Mucosa of stomach (tissue), 1 donor: Measurements from ENCODE around the gene FTO.

Source experiments
- H3K27me3 ChIP-seq: one replicate; pipeline ENCODE4 v1.7.0; 2013; ENCODE audit warnings: mild to moderate bottlenecking, low read length; ENCODE audit not compliant: control insufficient read depth, insufficient read depth
- H3K36me3 ChIP-seq: one replicate; pipeline ENCODE4 v1.7.0; 2013; ENCODE audit warnings: low read length; ENCODE audit not compliant: control insufficient read depth, insufficient read depth
- H3K4me1 ChIP-seq: one replicate; pipeline ENCODE4 v1.7.0; 2013; ENCODE audit warnings: mild to moderate bottlenecking, low read length; ENCODE audit not compliant: control insufficient read depth, insufficient read depth
- H3K4me3 ChIP-seq: one replicate; pipeline ENCODE4 v1.7.0; 2013; ENCODE audit warnings: low read length
- H3K9ac ChIP-seq: one replicate; pipeline ENCODE4 v1.7.0; 2013; ENCODE audit warnings: mild to moderate bottlenecking, low read length, moderate library complexity
- H3K9me3 ChIP-seq: one replicate; pipeline ENCODE4 v1.7.0; 2013; ENCODE audit warnings: mild to moderate bottlenecking, low read length, moderate library complexity; ENCODE audit not compliant: control insufficient read depth
- donor health status: Pancreatic carcinoma.

Gene FTO

GRCh38 chr16:53803998-53804397 is 100.0 kb downstream of the FTO start:
- Histone ChIP-seq H3K4me3 (no peak overlapping the region), H3K27me3 (no peaks in the 10 kb centered on the region), H3K4me1 (peaks cover 8% of the 10 kb centered on the region), H3K9ac (no peak overlapping the region), H3K9me3 (no peaks in the 10 kb centered on the region), H3K36me3 (no peaks in the 10 kb centered on the region)

GRCh38 chr16:53804467-53804866 is 100.5 kb downstream of the FTO start:
- Histone ChIP-seq H3K9me3 (no peaks in the 10 kb centered on the region), H3K4me3 (no peak overlapping the region), H3K4me1 (peaks cover 8% of the 10 kb centered on the region), H3K9ac (no peak overlapping the region), H3K36me3 (no peaks in the 10 kb centered on the region), H3K27me3 (no peaks in the 10 kb centered on the region)

GRCh38 chr16:53805113-53805512 is 101.2 kb downstream of the FTO start:
- no peak overlapping the region for H3K9ac ChIP-seq
- H3K36me3 ChIP-seq, result no peaks in the 10 kb centered on the region
- H3K4me3 ChIP-seq, result no peak overlapping the region
- H3K4me1 ChIP-seq, result peaks cover 8% of the 10 kb centered on the region
- no peaks in the 10 kb centered on the region for H3K27me3 ChIP-seq
- H3K9me3 ChIP-seq, result no peaks in the 10 kb centered on the region

GRCh38 chr16:53805752-53806151 is 101.8 kb downstream of the FTO start:
- H3K9ac ChIP-seq, result no peak overlapping the region
- H3K36me3 ChIP-seq, result no peaks in the 10 kb centered on the region
- no peak overlapping the region for H3K4me3 ChIP-seq
- no peaks in the 10 kb centered on the region for H3K27me3 ChIP-seq
- H3K9me3 ChIP-seq, result no peaks in the 10 kb centered on the region
- H3K4me1 ChIP-seq, result peaks cover 8% of the 10 kb centered on the region

- no peaks in the 10 kb centered on the region for H3K36me3 ChIP-seq
- H3K27me3 ChIP-seq, result no peaks in the 10 kb centered on the region
- H3K9ac ChIP-seq, result no peak overlapping the region
- no peak overlapping the region for H3K4me3 ChIP-seq
- H3K4me1 ChIP-seq, result peaks cover 8% of the 10 kb centered on the region
- H3K9me3 ChIP-seq, result no peaks in the 10 kb centered on the region
Measured at GRCh38 chr16:53809088-53809932, 105.4 kb downstream of the FTO start.

- Histone ChIP-seq H3K9ac (no peak overlapping the region), H3K27me3 (no peaks in the 10 kb centered on the region), H3K9me3 (no peaks in the 10 kb centered on the region), H3K4me3 (no peak overlapping the region), H3K36me3 (no peaks in the 10 kb centered on the region), H3K4me1 (no peaks in the 10 kb centered on the region)
Measured at GRCh38 chr16:53812914-53813313, 109.0 kb downstream of the FTO start.

- Histone ChIP-seq H3K4me1 (no peaks in the 10 kb centered on the region), H3K9me3 (no peaks in the 10 kb centered on the region), H3K9ac (no peak overlapping the region), H3K36me3 (no peaks in the 10 kb centered on the region), H3K4me3 (no peak overlapping the region), H3K27me3 (no peaks in the 10 kb centered on the region)
Measured at GRCh38 chr16:53814801-53815200, 110.8 kb downstream of the FTO start.

DNA sequence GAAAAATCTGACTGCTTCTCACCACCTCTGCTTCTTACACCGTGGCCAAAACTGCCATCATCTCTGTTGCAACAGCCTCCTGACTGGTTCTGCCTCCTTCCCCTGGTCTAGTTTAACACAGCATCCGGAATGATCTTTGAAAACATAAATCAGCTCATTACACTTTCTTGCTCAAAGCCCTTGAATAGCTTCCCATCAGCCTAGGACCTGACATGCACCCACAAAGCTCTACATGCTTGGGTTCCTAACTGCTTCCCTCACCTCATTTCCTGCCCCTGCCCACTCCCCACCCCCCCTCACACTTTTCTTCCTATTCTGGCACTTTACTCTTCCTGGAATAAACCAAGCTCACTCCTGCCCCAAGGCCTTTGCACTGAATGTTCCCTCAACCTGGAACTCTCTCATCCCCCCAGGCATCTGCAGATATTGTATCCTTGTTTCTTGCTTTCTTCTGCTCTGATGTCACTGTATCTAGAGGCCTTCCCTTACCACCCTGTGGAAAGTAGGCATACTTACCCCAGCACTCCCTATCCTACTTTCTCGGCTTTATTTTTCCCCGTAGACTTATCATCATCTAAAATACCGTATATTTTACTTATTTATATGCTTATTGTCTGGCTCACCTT is 112.4 kb downstream of the FTO start:
- H3K9ac ChIP-seq, result no peak overlapping the region
- no peak overlapping the region for H3K4me3 ChIP-seq
- H3K36me3 ChIP-seq, result no peaks in the 10 kb centered on the region
- H3K9me3 ChIP-seq, result no peaks in the 10 kb centered on the region
- H3K4me1 ChIP-seq, result no peaks in the 10 kb centered on the region
- no peaks in the 10 kb centered on the region for H3K27me3 ChIP-seq

GRCh38 chr16:53817117-53817755 is 113.3 kb downstream of the FTO start:
- H3K4me3 ChIP-seq, result no peak overlapping the region
- no peak overlapping the region for H3K9ac ChIP-seq
- no peaks in the 10 kb centered on the region for H3K27me3 ChIP-seq
- H3K9me3 ChIP-seq, result no peaks in the 10 kb centered on the region
- H3K36me3 ChIP-seq, result no peaks in the 10 kb centered on the region
- H3K4me1 ChIP-seq, result no peaks in the 10 kb centered on the region

DNA sequence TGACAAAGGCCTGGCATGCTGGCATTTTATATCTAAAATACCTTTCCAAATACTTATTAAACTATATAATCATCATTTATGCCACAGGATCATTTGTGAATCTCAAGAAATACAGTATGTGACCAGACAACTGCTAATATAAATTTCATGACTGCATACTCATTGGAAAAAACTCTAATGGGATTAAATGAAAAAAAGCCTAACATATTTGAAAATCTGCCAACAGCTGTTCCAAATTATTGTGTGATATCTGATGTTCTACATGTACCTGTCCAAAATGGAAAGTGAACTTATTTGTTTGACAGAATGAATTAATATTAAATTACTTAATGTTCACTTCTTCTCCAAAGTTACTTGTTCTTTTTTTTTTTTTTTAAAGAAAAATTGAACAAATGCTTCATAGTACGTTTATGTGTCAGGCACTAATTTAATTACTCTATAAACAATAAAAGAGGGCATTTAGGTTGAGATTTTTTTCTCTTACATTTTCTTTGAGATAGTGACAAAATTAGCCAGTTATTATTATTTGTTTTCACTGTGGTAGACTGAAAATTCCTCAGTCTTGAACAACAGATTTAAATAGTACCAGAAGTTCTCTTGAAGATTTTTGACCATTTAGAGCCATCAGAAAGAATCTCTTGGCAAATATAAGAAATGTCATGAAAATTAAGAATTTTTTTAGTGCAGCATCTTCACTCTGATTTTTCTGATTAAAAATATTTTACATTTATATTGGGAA is 114.0 kb downstream of the FTO start:
- Histone ChIP-seq H3K4me3 (no peak overlapping the region), H3K4me1 (no peaks in the 10 kb centered on the region), H3K9me3 (no peaks in the 10 kb centered on the region), H3K27me3 (no peaks in the 10 kb centered on the region), H3K36me3 (no peaks in the 10 kb centered on the region), H3K9ac (no peak overlapping the region)

DNA sequence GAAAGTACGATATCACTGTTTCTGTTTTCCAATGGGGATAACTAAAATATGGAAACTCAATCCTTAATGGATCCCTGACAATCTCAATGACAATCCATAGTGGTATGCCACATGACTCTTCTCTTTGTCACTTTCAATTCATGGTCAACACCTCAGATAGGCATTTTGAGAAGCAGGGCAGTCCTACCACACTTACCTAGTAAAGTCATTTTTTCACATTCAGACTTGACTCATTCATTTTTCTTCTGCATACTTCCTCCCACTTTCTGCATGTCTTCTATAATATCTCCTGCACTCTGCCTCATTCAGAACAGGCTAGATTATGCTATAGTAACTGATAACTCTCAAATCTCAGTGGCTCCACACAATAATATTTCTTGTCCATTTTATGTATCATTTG is 117.5 kb downstream of the FTO start:
- no peak overlapping the region for H3K4me3 ChIP-seq
- no peak overlapping the region for H3K9ac ChIP-seq
- no peaks in the 10 kb centered on the region for H3K36me3 ChIP-seq
- H3K9me3 ChIP-seq, result no peaks in the 10 kb centered on the region
- H3K27me3 ChIP-seq, result no peaks in the 10 kb centered on the region
- H3K4me1 ChIP-seq, result no peaks in the 10 kb centered on the region
